Heart left ventricle (tissue), 16 donors: ENCODE data around the gene CLDN16. TPM values are rescaled to one million over a fixed set of nuclear protein-coding genes. Genes with fewer than 3 reads are reported as not detected.

Experiments
- ATAC-seq, 4 donors: fragments of 200-7000 bp; cut with Tn5 transposase; one replicate each; pipeline ENCODE4 v1.9.1; 2020 to 2022; ENCODE audit warnings: moderate library complexity in 4 of 4, mild to moderate bottlenecking in 3 of 4, moderate number of reproducible peaks in 1 of 4
- DNase-seq, 5 donors: peaks; one replicate each; pipeline ENCODE4 v3.0.0-alpha.2; 2020
- H3K27ac ChIP-seq, 12 donors: fragments of 200-600 bp; sonication (generic) in 4 of 12; one replicate each; pipeline versions ENCODE4 v1.5.0 to v1.8.0; 2016 to 2022; ENCODE audit warnings: mild to moderate bottlenecking in 2 of 12
- H3K27me3 ChIP-seq, 9 donors: fragments of 200-600 bp; sonication (generic) in 2 of 9; one replicate each; pipeline versions ENCODE4 v1.5.1 to v1.8.0; 2016 to 2022; ENCODE audit warnings: mild to moderate bottlenecking in 3 of 9
- H3K36me3 ChIP-seq, 9 donors: fragments of 200-600 bp; sonication (generic) in 2 of 9; one replicate each; pipeline versions ENCODE4 v1.5.0 to v1.8.0; 2018 to 2022; ENCODE audit warnings: mild to moderate bottlenecking in 2 of 9
- H3K4me1 ChIP-seq, 12 donors: fragments of 200-600 bp; sonication (generic) in 4 of 12; one replicate each; pipeline versions ENCODE4 v1.5.0 to v1.8.0; 2016 to 2022; ENCODE audit warnings: mild to moderate bottlenecking in 3 of 12
- H3K4me3 ChIP-seq, 12 donors: fragments of 200-600 bp; sonication (generic) in 4 of 12; one replicate each; pipeline versions ENCODE4 v1.5.0 to v1.8.0; 2017 to 2022; ENCODE audit warnings: mild to moderate bottlenecking in 9 of 12, moderate library complexity in 4 of 12
- H3K9me3 ChIP-seq, 12 donors: fragments of 200-600 bp; sonication (generic) in 4 of 12; one replicate each; pipeline versions ENCODE4 v1.5.0 to v1.8.0; 2016 to 2022; ENCODE audit warnings: mild to moderate bottlenecking in 1 of 12
- CTCF ChIP-seq, 12 donors: fragments of 200-600 bp; sonication (generic) in 4 of 12; IDR thresholded peaks; one replicate each; pipeline versions ENCODE4 v1.5.0 to v1.8.0; 2018 to 2022; ENCODE audit warnings: antibody characterized with exemption in 12 of 12, mild to moderate bottlenecking in 5 of 12
- POLR2A ChIP-seq, 2 donors: fragments of 450-650 bp; IDR thresholded peaks; one replicate each; pipeline ENCODE4 v1.6.1; 2017; ENCODE audit warnings: antibody characterized with exemption in 2 of 2, mild to moderate bottlenecking in 2 of 2, moderate library complexity in 2 of 2
- WGBS, 4 donors: extraction: QIAGEN DNeasy Blood & Tissue Kit in 2 of 4; methylation state at CpG; one replicate each; pipeline versions ENCODE4 v1.1.5 to v1.1.7; 2013 to 2018; 5-methylcytosine and 5-hydroxymethylcytosine counted together
- intact Hi-C, 10 donors: fragments of 100-400 bp; cut with DNase I; formaldehyde crosslinking; loops; one replicate each; pipeline versions ENCODE4 v1.11.1 to v1.14.2; 2022
- polyA plus RNA-seq, 2 donors: library from polyadenylated mRNA; stranded (reverse); fragments of 200-250 nt; gene quantifications; one replicate each; pipeline ENCODE4 v1.2.3, GENCODE V29; 2013
- total RNA-seq, 9 donors: library from RNA; depleted of rRNA in 2 of 9; stranded (reverse); fragments of >200 nt in 2 of 9; fragmentation: NEBNext Ultra II Directional in 3 of 9; extraction: Animal tissue kit (Norgen Biotek cat#: 25700) in 3 of 9; gene quantifications; one replicate each; pipeline versions ENCODE4 v1.1.0 to v1.2.4, GENCODE V29; 2016 to 2023
- donor health status: ischemic (EF 13 %, LVEDD 7.1; RV severe dilation, severe dysfunction).
- donor health status: healthy with polysubstance abuse.
- donor health status: DM: no; HTN: yes; CAD: no.
- donor health status: DM: no; HTN: no; CAD: no.
- donor health status: ischemic (EF 25% LVEDD 6.9; RV normal size, moderate dysfunction).
- donor health status: ischemic (EF 25% LVEDD 5.7; RV mildly dilated, moderate dysfunction).
- donor health status: healthy.
- donor health status: DM: yes; HTN: yes; CAD: no.
- donor health status: ischemic (EF 35%, LVEDD 5.7; RV mildly dilated, moderate dysfunction).
- donor health status: nonischemic (EF 11% LVEDD 7.7; RV severe dilation, severe dysfunction).
- donor health status: DM: yes; HTN: yes; CAD: no.
- donor health status: PGD.
- donor health status: ischemic (EF 29% LVEDD 5.4; RV normal size, mild dysfunction).
- donor health status: nonischemic (EF 23%, LVEDD 6.1; RV moderate dilation, normal function).

Gene CLDN16
- total and polyA plus RNA-seq, 11 donors = 0.41 TPM; not detected in 10

GRCh38 chr3:190433626-190434025 is 45.7 kb downstream of the CLDN16 start:
- Histone ChIP-seq H3K36me3 (no peaks in the 10 kb centered on the region), H3K27ac (no peak overlapping the region), H3K4me1 (no peaks in the 10 kb centered on the region), H3K4me3 (no peak overlapping the region), H3K27me3 (peaks cover 0 to 4% (median 0%) of the 10 kb centered on the region in 9 donors), H3K9me3 (no peaks in the 10 kb centered on the region)
- 71 to 90% (median 81%) methylated on average over 4 of the region's 4 CpGs for WGBS, 4 donors
- intact Hi-C loops = no loop called here
- ATAC-seq = no peak
- DNase-seq = no peak
- TF ChIP-seq POLR2A (IDR thresholded peaks at IDR 0.05) (no peak), CTCF (IDR thresholded peaks at IDR 0.05) (no peak)

GRCh38 chr3:190435618-190436017 is 47.7 kb downstream of the CLDN16 start:
- no peaks in the 10 kb centered on the region for H3K9me3 ChIP-seq
- no peak for TF ChIP-seq POLR2A (IDR thresholded peaks at IDR 0.05)
- TF ChIP-seq CTCF (IDR thresholded peaks at IDR 0.05) = no peak
- intact Hi-C loops = no loop called here
- WGBS, 4 donors = 54 to 64% (median 59%) methylated on average over 3 of the region's 3 CpGs
- no peak overlapping the region for H3K4me3 ChIP-seq
- H3K27ac ChIP-seq = no peak overlapping the region
- DNase-seq (no peak), ATAC-seq (no peak)
- H3K36me3 ChIP-seq = no peaks in the 10 kb centered on the region
- H3K27me3 ChIP-seq = peaks cover 0 to 4% (median 0%) of the 10 kb centered on the region in 9 donors
- H3K4me1 ChIP-seq = no peaks in the 10 kb centered on the region

GRCh38 chr3:190436331-190436730 is 48.4 kb downstream of the CLDN16 start:
- no peaks in the 10 kb centered on the region for H3K9me3 ChIP-seq
- TF ChIP-seq POLR2A (IDR thresholded peaks at IDR 0.05) (no peak), CTCF (IDR thresholded peaks at IDR 0.05) (no peak)
- H3K4me1 ChIP-seq = no peaks in the 10 kb centered on the region
- H3K36me3 ChIP-seq = no peaks in the 10 kb centered on the region
- 77 to 82% (median 79%) methylated on average over 2 of the region's 2 CpGs for WGBS, 4 donors
- DNase-seq (no peak), ATAC-seq (no peak)
- H3K4me3 ChIP-seq = no peak overlapping the region
- intact Hi-C loops = no loop called here
- H3K27me3 ChIP-seq = peaks cover 0 to 4% (median 0%) of the 10 kb centered on the region in 9 donors
- no peak overlapping the region for H3K27ac ChIP-seq

GRCh38 chr3:190442240-190442639 is 54.3 kb downstream of the CLDN16 start:
- DNase-seq (no peak), ATAC-seq (no peak)
- Histone ChIP-seq H3K9me3 (no peaks in the 10 kb centered on the region), H3K4me1 (peaks cover 0 to 5% (median 0%) of the 10 kb centered on the region in 12 donors), H3K27ac (no peak overlapping the region), H3K36me3 (no peaks in the 10 kb centered on the region), H3K4me3 (no peak overlapping the region), H3K27me3 (no peaks in the 10 kb centered on the region)
- TF ChIP-seq POLR2A (IDR thresholded peaks at IDR 0.05) = no peak
- no peak for TF ChIP-seq CTCF (IDR thresholded peaks at IDR 0.05)
- 88 to 99% (median 97%) methylated on average over 1 of the region's 1 CpG for WGBS, 4 donors
- intact Hi-C loops = no loop called here
